NCI-H2227 (cell line): ENCODE results near the gene PSMG3.

Experiments used
- DNase-seq: peaks from one replicate; lab custom pipeline; 2025; ENCODE audit not compliant: unreplicated experiment; lab: John Stamatoyannopoulos, UW

PSMG3 gene

DNA sequence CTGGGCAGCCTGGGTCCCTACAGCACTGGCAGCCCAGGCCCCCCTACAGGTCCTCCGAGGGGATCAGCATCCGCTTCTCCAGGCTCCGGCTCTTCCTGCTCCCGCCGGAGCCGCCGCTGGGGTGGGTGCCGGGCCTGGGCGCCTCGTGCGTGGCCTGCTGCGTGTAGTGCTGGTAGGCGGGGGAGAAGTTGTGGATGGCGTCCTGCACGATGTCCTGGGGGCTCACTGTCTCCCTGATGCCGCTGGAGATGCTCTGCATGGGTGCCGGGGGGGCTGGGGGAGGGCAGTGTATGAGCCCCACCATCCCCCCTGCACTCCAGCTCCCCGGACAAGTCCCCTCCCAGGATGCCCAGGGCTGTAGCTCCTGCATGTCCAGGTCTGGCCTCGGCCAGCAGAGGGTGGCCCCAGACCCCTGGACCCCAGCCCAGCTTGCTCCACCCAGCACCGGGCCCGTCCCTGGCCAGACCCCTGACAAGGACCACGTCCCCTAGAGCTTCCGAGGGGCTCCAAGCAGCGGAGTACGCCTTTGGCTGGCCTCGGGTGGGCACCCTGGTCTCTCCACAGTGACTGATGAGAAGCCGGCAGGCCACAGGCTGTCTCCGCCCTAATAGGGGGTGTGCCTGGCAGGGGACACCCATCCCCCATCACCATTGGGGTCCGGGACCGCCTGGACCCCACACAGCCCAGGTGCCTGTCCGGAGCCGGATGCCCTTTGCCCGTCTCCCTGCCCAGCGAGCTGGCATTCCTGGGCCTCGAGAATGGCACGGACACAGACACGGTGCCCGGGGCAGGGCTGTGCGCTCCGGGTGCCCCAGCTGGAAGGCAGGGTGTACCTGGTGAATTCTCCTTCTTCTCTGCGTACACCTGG, 22.7 kb downstream of the PSMG3 start:
- DNase-seq, result no peak

DNA sequence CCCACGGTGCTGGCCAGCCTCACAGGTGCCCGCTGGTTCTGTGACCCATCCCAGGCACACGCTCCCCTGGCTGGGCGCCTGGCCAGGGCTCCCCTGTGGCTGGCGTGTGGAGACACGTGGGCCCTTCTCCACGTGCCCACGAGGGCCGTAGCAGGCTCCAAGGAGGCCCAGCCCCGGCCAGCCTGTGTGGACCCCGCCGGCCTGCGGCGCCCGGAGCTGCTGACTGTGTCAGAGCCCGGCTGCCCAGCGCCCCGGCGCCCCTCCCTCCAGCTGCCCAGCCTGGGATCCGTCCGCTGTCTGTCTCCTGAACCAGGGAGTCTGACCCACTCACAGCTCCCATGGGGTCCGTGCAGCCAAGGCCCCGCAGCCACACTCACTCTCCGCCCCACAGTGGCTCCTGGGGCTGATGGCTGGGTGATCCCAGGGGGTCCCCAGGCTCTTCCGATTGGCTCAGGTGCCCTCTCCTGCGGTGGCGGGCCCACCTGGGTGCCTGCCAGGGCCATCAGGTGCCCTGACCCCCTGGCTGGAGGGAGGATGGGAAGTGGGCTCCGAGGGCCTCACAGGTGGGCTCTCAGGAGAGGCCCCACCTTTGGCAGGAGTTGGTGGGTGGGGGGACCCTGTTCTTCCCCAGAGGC, 23.4 kb downstream of the PSMG3 start:
- no peak for DNase-seq

DNA sequence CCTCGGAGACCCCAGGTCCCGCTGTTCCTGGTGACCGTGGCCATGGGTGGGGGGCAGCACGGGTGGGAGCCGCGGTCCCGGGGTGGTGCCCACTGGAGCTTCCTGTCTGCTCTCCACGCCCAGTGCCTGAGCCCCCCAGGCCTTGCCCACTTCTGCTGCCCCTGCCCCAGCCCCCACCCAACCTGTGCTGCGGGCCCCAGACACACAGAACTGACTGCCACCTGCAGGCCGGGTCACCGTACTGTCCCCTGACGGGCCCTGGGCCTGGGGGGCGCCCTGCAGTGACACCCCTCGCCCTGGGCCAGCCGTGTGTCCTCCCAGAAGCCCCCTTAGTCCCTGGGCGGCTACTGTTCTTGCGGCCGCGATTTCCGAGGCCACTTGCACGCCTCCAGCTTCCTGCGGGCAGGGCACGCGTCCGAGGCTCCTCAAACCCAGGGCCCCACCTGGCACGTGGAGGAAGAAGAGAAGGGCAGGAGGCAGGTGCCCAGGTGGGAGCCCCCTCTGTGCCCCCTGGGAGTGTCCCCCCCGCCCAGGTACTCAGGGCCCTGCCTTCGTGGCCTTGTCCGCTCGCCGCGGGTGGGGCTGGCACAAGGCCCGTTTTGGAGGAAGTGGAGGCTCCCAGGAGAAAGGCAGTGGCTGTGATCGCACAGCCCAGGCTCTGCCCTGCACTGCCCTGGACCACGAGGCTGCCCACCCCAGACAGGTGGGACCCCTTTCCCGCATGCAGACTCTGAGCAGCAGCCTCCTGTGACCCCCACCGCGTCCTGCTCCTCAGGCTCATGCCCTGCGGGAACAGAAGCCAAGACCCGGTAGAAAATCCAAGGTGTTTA, 24.2 kb downstream of the PSMG3 start:
- no peak for DNase-seq

DNA sequence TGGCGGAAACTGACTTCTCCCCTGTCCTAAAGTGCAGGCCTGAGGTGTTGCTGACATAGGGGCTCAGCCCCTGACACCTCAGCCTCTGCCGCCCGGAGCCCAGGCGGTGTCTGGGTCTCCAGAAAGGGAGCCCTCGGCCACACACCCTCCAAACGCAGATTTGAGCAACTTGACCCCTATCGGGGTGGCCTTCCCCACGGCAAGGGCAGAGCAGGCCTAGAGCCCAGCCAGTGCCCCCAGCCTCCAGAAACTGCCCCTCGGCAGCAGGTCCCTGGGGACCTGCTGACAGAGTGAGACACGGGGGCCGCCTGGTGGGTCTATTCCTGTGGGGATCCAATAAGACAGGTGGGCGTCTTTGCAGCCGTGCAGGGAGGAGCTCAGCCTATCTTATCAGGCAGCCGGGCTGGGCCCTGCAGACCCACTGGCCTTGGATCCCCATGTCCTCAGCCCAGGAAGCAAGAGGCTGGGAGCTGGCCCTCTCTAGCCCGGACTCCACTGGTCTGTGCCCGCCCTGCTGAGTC, 24.9 kb downstream of the PSMG3 start:
- DNase-seq, result no peak

DNA sequence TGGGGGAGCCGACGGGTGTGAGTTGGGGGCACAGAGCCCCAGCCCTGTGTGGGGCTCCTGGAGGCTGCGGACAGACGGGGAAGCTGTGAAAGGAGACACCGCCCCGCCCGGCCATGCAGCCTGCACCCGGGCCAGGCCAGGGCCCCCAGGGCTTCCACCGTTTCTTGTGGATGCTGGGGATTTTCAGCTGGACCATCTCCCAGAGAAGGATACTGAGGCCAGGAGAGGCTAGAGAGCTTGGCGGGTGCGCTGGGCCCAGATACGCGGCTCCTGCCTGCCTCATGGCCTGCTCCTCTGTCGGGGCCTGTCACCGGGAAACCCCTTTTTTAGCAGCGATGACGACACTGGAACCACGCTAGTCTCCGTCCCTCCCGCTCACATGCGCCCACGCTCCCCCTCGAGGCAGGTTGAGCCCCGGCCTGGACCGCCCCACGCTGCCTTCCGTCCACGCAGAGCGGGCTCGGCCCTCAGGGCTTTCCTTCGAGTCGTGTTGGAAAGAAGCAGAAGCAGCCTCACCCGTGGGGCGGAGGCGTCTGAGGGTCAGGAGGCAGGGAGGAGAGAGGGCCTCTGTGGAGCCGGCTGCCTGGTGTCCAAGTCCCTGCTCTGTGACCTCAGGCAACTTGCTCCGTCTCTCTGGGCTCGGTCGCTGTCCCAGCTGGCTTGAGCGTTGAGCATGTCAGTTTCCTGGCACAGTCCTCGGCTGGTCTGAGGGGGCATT, 25.5 kb downstream of the PSMG3 start:
- no peak for DNase-seq

DNA sequence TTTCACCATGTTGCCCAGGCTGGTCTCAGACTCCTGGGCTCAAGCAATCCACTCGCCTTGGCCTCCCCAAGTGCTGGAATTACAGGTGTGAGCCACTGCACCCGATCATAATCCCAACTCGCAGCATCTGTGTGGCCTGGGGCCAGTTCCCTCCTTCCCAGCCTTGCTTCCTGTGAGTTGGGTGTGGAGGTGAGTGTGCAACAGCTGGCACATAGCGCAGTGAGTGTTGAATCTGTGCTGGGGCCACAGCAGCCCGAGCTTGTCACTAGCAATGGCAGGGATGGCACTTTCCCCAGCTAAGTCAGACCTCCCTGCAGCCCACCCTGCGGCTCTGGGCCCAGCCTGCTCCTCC, 26.0 kb downstream of the PSMG3 start:
- no peak for DNase-seq

DNA sequence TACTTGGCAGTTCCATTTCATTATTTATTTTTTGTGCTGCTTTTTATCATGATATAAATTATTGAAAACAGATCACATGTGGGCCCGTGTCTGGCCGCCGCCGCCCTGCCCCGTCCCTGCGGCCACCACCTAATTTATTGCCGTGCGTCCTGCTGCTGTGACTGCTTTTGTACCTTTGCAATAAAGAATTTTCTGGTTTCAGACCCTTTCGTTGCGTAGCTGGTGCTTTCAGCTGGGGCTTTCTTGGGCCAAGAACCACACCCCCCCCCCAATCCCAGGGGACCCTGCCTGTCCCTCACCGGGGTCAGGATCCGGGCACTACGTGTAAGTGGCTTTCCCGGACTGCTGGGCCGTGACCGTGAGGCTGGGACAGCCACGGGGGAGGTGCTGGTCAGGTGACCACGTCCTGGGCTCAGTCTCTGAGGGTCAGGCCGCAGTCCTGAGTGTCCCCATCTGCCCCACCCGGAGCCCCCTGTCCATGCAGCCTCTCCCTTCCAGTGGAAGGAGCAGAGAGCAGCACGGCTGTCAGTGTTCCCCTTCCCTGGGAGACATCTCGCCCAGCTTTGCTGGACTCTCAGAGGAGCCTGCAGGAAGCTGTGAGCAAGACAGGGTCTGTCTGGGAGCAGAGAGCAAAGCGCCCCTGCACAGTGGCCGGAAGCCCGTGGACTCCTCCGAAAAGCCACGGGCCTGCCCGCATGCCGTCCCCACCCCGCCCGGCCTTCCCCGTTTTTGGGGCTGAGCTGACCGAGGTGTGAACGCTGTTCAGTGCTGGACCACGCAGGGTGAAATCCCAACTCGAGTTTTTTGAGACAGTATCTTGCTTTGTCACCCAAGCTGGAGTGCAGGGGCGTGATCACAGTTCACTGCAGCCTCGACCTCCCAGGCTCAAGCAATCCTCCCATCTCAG, 26.7 kb downstream of the PSMG3 start:
- no peak for DNase-seq

DNA sequence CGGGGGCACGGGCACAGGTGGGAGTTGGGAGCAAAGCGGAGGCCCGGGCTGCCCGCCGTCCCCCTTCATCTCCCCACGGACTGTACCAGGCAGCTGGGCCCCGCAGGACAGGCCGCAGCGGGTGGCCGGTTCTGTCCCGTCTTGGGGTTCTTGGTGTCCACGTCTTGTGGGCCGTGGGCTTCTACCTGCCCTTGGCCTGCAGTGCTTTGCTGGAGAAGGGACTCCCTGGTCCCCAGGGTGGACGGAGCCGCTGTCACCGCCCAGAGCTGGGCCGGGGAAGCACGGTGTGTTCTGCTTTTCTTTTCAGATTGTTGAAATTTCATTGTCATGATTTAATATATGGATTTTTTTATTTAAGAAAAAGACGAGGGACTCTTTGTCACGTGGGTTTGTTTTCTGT, 27.5 kb downstream of the PSMG3 start:
- DNase-seq, result no peak

DNA sequence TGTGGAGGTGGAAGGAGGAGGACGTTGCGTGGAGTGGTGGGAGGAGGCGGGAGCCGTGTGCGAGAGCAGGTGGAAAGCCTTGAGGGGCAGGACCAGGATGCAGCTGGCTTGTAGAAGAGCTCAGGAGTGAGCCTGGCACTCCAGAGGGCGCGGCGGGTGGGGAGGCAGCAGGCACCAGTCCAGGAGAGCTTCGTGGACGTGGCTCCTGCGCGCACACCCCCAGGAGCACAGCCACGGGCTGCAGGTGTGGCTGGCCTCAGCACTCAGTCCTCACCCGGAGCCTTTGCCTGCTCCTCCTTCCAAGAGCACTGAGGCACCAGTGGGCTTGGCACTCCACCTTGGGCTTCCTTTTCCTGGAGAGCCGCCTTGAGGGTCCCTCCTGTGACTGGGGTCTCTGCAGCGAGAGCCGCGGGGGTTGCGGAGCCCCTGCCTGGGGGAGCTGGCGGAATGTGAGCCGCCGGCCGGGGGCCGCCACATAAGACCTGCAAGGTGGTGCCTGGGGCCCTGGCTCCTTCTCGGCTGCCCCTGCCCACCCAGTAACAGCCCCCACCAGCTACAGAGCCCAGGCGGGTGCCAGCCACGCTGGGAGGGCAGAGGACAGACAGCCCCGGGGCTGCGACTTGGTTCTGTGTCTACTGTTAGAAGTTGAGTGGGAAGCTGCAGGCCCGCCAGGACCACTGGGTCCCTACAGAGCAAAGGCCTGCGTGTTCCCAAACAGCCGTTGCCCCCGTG, 28.2 kb downstream of the PSMG3 start:
- DNase-seq, result no peak

DNA sequence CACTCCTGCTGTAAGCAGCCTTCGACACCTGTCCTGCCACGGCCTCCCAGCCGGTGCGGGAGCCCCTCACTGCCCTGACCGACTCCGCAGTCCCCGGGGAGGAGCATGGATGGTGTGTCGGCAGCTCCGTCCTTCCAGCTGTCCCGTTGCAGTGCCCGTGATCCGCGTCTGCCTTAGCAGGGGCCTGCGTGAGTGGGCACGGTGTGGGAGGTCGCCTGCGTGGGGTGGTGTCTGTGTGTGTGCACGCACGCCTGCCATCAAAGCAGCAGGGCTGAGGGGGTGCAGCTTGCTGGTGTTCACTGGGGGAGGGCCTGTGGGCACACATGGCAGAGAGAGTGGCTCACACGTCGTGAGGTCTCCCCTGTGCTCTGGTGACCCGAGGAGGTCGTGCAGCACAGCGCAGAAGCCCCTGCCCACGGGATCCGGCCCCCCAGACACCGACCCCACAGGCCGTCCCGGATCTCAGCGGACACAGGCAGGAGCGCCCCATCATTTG, 29.0 kb downstream of the PSMG3 start:
- DNase-seq, result no peak

DNA sequence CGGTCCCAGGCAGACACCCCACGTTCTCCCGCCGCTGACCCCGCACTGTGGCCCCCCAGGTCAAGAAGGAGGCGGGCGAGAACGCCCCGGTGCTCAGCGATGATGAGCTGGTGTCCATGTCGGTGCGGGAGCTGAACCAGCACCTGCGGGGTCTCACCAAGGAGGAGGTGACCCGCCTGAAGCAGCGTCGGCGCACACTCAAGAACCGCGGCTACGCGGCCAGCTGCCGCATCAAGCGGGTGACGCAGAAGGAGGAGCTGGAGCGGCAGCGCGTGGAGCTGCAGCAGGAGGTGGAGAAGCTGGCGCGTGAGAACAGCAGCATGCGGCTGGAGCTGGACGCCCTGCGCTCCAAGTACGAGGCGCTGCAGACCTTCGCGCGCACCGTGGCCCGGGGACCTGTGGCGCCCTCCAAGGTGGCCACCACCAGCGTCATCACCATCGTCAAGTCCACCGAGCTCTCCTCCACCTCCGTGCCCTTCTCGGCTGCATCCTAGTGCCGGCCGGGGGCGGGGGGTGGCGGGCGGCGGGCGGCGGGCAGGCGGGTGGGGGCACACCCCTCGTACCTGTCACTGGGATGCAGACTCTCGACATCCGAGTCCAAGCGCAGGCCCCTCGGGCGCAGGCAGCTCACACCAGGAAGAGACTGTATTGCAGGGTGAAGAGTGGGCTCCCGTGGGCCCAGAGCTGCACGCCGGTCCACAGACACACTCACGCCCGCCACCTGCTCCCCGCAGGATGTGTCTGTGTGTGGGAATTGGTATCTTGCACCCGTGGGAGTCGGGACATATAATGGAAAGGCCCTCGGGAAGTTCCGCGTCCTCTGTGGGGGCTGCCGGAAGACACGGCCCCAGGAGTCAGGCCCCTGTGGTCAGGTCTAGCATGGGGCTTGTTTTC, 29.7 kb downstream of the PSMG3 start:
- DNase-seq, result no peak

DNA sequence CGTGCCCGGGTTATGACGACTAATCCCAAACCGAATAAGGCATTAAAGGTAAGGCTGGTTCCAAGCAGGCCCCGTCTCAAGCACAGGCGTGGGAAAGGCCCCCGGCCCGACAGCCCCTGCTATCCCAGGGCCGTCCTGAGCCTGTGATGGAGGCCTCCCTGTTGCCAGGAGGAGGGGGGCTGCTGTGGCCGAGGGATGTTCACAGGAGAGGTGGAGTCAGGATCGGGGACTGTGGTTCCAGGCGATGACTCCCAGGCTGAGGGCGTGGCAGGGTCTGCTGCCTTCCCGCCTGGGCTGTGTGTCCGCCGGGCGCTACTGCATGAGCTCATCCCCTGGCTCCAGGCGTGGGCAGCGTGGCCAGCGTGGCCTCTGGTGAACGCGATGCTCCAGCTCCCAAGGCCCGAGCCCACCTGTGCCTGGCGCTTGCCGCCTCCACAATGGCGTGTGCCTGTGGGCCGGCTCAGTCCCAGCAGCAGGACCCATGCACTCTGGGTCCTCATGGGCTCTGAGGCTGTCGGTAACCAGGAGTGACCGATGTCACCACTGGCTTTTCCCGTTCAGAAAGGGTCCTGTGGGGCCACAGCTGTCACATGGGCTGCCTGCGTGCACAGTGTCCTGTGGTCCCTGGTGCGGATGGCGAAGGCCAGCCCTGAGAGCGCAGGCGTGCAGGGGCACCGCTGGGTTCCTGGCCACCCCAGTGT, 30.5 kb downstream of the PSMG3 start:
- no peak for DNase-seq

DNA sequence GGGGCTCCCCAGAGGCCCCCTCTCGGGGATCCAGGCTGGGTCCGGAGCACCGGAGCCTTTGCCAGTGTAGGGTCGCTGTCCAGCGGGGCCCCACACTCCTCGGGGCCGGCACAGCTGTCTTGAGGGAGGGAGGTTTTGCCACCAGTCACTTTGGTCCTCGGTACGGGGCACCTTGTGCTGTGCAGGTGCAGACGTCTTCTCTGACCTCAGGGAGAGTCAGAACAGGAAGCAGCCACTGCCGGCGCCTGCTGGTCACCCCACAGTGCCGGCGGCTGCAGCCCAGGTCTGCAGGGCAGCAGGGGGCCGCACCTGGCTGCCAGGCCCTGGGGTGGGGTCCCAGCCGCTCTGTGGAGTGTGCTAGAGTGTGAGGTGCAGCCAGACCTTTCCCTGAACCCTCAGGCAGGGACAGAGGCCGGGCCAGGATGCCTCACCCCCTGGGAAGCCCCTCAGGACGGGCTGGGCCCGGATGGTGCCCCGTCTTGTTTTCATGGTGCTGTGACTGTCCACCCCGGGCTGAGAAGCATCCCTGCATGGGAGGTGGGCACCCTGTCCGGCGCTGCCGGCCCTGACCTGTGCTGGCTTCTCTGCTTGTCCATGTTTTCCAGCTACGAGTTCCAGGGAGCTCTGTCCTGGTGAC, 31.2 kb downstream of the PSMG3 start:
- DNase-seq, result no peak

DNA sequence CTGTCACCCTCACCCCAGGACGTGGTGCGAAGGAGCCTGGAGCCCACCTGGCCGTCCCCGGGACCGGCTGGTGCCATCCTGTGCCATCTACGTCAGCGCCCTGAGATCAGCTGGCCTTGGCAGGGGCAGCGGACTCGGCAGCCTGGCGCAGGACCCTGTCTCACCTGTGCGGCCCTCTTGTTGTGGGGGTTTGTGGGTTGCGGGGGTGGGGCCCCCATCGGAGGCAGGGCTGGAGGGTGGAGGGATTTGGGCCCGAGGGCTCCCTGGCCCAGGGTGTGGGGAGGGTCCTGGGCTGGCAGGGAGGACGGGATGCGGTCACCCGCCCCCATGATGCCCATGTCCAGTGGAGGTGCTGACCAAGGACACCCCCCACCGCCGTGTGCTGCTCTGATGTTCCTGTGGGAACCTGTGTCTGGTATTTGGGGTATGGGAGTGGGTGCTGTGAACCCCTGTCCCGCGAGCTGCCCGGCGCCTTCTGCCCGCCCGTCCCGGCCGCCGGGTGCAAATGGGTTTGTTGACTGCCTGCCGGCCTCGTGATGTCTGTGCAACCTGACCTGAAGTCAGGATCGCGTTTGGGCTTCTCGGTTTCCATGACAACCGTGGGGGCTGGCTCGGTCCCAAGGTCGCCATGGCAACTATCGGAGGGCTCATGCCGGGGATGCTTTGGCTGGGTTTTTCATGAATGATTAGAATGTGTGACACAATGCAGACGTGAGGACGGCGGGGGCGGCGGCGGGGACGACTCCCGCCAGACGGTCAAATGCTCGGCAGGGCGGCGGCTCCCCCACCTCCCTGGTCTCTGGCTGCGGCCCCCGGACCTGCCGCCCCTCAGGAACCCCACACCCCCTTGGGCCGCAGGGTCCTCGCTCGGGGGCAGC, 32.1 kb downstream of the PSMG3 start:
- peak; percentile 94 for DNase-seq

DNA sequence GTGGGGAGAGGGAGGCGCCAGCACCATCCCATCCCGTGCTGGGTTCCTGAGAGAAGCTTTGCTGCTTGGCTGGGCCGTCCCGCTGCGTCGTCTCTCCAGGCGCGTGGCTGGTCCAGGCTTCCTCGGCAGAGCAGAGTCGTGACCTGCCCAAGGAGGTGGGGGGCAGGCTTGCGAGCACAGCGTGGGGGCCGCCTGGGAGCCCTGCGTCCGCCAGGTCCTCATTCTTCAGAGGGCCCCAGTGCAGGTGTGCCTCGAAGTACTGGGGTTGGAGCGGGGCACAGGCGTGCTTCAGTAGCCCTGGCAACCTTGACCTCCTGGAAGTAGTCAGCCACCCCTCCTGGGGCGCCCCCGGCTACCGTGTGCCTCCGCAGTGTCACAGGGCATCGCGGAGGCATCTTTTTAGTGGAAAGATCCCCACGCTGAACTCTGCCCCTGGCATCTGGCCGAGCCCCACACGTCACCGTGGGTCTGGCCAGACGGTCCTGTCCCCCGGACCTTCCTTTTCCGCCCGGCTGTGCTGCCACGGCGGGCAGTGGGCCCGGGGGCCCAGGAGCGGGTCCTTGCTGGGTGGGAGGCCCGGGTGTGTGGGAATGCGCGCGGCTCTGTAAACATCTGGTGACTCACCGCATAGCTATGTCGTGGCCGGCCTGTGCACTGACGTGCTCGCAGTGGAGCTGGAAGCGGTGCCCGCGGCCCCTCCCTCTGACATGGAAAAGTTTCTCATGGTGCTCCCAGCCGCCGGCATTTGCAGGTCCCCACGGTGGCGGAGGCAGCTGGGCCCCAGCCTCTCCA, 32.9 kb downstream of the PSMG3 start:
- peak; percentile 66 for DNase-seq

DNA sequence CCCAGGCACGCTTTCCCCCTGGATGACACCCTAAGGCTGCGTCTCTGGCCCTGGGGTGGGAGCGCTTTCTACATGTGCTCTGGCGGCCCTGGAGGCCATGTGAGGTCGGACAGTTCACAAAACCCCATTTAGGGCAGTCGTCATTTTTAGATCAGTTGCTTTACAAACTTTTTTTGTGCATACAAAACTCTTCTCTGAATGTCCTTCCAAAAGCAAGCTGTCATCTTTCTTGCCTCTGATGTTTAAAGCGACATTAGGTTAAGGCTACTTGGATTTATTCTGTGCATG, 33.4 kb downstream of the PSMG3 start:
- no peak for DNase-seq
